ENCODE measurements around the gene PXN.

DNA sequence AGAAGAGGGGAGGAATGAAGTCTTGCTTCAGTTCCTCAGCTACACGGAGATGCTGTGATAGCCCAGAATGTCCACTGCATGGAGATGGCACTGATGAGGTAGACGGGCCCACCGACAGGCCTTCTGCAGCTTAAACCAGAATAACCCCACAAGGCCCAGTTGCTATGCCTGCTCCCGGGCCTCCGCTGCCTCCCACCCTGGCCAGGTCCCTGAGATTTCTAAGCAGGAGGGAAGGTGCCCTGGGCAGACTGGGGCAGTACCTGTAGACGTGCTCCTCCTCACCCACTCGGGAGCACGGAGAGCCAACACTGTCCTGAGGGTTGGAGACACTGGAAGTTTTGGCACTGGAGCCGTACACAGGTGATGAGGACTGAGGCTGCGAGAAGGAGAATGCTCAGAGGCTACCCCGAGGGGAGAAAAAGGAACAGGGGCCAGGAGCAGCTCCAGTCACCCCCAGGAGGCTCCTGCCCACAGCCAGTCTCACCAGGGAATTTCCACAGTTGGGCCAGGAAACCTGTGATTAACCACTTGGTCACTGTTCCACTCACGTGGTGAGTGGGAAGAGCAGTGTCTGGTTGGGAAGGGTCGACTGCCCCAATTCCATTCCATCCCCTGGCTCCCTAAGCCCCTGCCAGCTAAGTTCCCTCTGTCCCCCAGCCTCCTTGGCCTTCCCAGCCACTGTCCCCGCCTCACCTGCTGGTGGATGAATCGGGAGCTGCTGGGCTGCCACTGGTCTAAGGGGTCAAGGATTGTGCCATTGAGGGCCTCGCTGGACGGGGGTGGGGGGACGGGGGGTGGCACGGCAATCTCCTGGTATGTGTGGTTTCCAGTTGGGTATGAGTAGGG, 41.8 kb downstream of the PXN start:
- TF ChIP-seq, protein P1, sequence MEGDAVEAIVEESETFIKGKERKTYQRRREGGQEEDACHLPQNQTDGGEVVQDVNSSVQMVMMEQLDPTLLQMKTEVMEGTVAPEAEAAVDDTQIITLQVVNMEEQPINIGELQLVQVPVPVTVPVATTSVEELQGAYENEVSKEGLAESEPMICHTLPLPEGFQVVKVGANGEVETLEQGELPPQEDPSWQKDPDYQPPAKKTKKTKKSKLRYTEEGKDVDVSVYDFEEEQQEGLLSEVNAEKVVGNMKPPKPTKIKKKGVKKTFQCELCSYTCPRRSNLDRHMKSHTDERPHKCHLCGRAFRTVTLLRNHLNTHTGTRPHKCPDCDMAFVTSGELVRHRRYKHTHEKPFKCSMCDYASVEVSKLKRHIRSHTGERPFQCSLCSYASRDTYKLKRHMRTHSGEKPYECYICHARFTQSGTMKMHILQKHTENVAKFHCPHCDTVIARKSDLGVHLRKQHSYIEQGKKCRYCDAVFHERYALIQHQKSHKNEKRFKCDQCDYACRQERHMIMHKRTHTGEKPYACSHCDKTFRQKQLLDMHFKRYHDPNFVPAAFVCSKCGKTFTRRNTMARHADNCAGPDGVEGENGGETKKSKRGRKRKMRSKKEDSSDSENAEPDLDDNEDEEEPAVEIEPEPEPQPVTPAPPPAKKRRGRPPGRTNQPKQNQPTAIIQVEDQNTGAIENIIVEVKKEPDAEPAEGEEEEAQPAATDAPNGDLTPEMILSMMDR (IDR thresholded peaks at IDR 0.05) = no peak
- TF ChIP-seq POLR2A (IDR thresholded peaks at IDR 0.05) = no peak
